Measurements from ENCODE around the gene PSMA2.

- TF ChIP-seq CTCF (IDR thresholded peaks at IDR 0.05; ENCODE audit: insufficient read depth, low read length, poor library complexity, severe bottlenecking) (no peak), EZH2phosphoT487 (conservative IDR thresholded peaks at IDR 0.05; ENCODE audit: low read length) (no peak)
Measured at GRCh38 chr7:42950417-42950816, 18.4 kb upstream of the PSMA2 start.
